ENCODE results near the gene ABLIM3.
"Not testable (repeated sequence)": the region's sequence is repeated elsewhere in the genome, so short reads cannot be mapped to it uniquely, and the experiment has no call there.

ABLIM3 gene

GRCh38 chr5:149251546-149251945, 110.3 kb downstream of the ABLIM3 start:
- no peak for DNase-seq (ENCODE audit: low read depth in 1 of 2, low spot score in 1 of 2)

GRCh38 chr5:149254506-149254905, 113.2 kb downstream of the ABLIM3 start:
- no peak for DNase-seq (ENCODE audit: low read depth in 1 of 2, low spot score in 1 of 2)

GRCh38 chr5:149256451-149256850, 115.2 kb downstream of the ABLIM3 start:
- DNase-seq (ENCODE audit: low read depth in 1 of 2, low spot score in 1 of 2) = no peak

GRCh38 chr5:149257131-149257530, 115.8 kb downstream of the ABLIM3 start:
- DNase-seq (ENCODE audit: low read depth in 1 of 2, low spot score in 1 of 2) = no peak

GRCh38 chr5:149257889-149258705, 116.8 kb downstream of the ABLIM3 start:
- DNase-seq (ENCODE audit: low read depth in 1 of 2, low spot score in 1 of 2) = no peak

GRCh38 chr5:149260761-149261160, 119.5 kb downstream of the ABLIM3 start:
- no peak for DNase-seq (ENCODE audit: low read depth in 1 of 2, low spot score in 1 of 2)

GRCh38 chr5:149261246-149261645, 120.0 kb downstream of the ABLIM3 start:
- DNase-seq (ENCODE audit: low read depth in 1 of 2, low spot score in 1 of 2) = no peak

- no peak for DNase-seq (ENCODE audit: low read depth in 1 of 2, low spot score in 1 of 2)
Observed at GRCh38 chr5:149262315-149262714, 121.0 kb downstream of the ABLIM3 start.

- no peak for DNase-seq (ENCODE audit: low read depth in 1 of 2, low spot score in 1 of 2)
Observed at GRCh38 chr5:149264439-149265067, 123.3 kb downstream of the ABLIM3 start.

GRCh38 chr5:149265068-149265465, 123.8 kb downstream of the ABLIM3 start:
- DNase-seq (ENCODE audit: low read depth in 1 of 2, low spot score in 1 of 2) = no peak

GRCh38 chr5:149265597-149265996, 124.3 kb downstream of the ABLIM3 start:
- no peak for DNase-seq (ENCODE audit: low read depth in 1 of 2, low spot score in 1 of 2)

- no peak for DNase-seq (ENCODE audit: low read depth in 1 of 2, low spot score in 1 of 2)
Observed at GRCh38 chr5:149267241-149267973, 126.1 kb downstream of the ABLIM3 start.

GRCh38 chr5:149268928-149269557, 127.8 kb downstream of the ABLIM3 start:
- no peak for DNase-seq (ENCODE audit: low read depth in 1 of 2, low spot score in 1 of 2)

GRCh38 chr5:149271195-149271715, 130.0 kb downstream of the ABLIM3 start:
- DNase-seq (ENCODE audit: low read depth in 1 of 2, low spot score in 1 of 2) = no peak

- DNase-seq (ENCODE audit: low read depth in 1 of 2, low spot score in 1 of 2) = no peak
Observed at GRCh38 chr5:149271716-149272563, 130.6 kb downstream of the ABLIM3 start, which contains the start of gene AFAP1L1. Gene AFAP1L1 (plus strand): TSS chr5:149271859. CDS start chr5:149271969, 110 bp downstream.

GRCh38 chr5:149272781-149273180, 131.5 kb downstream of the ABLIM3 start:
- not testable (repeated sequence) for DNase-seq (ENCODE audit: low read depth in 1 of 2, low spot score in 1 of 2)

GRCh38 chr5:149273237-149273636, 131.9 kb downstream of the ABLIM3 start:
- DNase-seq (ENCODE audit: low read depth in 1 of 2, low spot score in 1 of 2) = no peak

GRCh38 chr5:149273950-149274349, 132.7 kb downstream of the ABLIM3 start:
- no peak for DNase-seq (ENCODE audit: low read depth in 1 of 2, low spot score in 1 of 2)

GRCh38 chr5:149274939-149275338, 133.6 kb downstream of the ABLIM3 start:
- DNase-seq (ENCODE audit: low read depth in 1 of 2, low spot score in 1 of 2) = no peak

GRCh38 chr5:149277801-149278200, 136.5 kb downstream of the ABLIM3 start:
- DNase-seq (ENCODE audit: low read depth in 1 of 2, low spot score in 1 of 2) = no peak
